Stimulated activated CD8-positive, alpha-beta memory T cell treated with anti-CD3 and anti-CD28 coated beads, Interleukin-4, amount 100 ng/mL, for 24 hours (primary cell): ENCODE data around the gene FNDC3B.

Experiments
- DNase-seq: peaks from one replicate; pipeline ENCODE4 v3.0.0-alpha.2; 2020; ENCODE audit warnings: low read depth

The FNDC3B gene

GRCh38 chr3:172192830-172193415 lies 153.5 kb downstream of the FNDC3B start:
- no peak for DNase-seq

- DNase-seq, result no peak
Measured at GRCh38 chr3:172193436-172193835, 154.1 kb downstream of the FNDC3B start.

- DNase-seq, result no peak
Measured at GRCh38 chr3:172194702-172195406, 155.5 kb downstream of the FNDC3B start.

- no peak for DNase-seq
Measured at GRCh38 chr3:172195407-172195754, 156.0 kb downstream of the FNDC3B start.

GRCh38 chr3:172197344-172197743 lies 158.0 kb downstream of the FNDC3B start:
- no peak for DNase-seq

GRCh38 chr3:172198428-172198827 lies 159.1 kb downstream of the FNDC3B start:
- DNase-seq, result no peak

- no peak for DNase-seq
Measured at GRCh38 chr3:172199850-172200369, 160.5 kb downstream of the FNDC3B start.

GRCh38 chr3:172201136-172201869 lies 161.9 kb downstream of the FNDC3B start:
- no peak for DNase-seq

- DNase-seq, result no peak
Measured at GRCh38 chr3:172201870-172202236, 162.5 kb downstream of the FNDC3B start.

- DNase-seq, result no peak
Measured at GRCh38 chr3:172202797-172203196, 163.4 kb downstream of the FNDC3B start.

GRCh38 chr3:172203522-172204258 lies 164.3 kb downstream of the FNDC3B start:
- DNase-seq, result no peak

- DNase-seq, result no peak
Measured at GRCh38 chr3:172204716-172205115, 165.3 kb downstream of the FNDC3B start.

- no peak for DNase-seq
Measured at GRCh38 chr3:172208586-172209332, 169.4 kb downstream of the FNDC3B start.

- DNase-seq, result no peak
Measured at GRCh38 chr3:172209333-172210321, 170.2 kb downstream of the FNDC3B start.

- DNase-seq, result no peak
Measured at GRCh38 chr3:172210355-172210754, 171.0 kb downstream of the FNDC3B start.

GRCh38 chr3:172211123-172211522 lies 171.7 kb downstream of the FNDC3B start:
- DNase-seq, result no peak

- no peak for DNase-seq
Measured at GRCh38 chr3:172213200-172213599, 173.8 kb downstream of the FNDC3B start.

- DNase-seq, result no peak
Measured at GRCh38 chr3:172213904-172214303, 174.5 kb downstream of the FNDC3B start.

GRCh38 chr3:172216267-172216666 lies 176.9 kb downstream of the FNDC3B start:
- no peak for DNase-seq

GRCh38 chr3:172216911-172217310 lies 177.5 kb downstream of the FNDC3B start:
- DNase-seq, result no peak
